ENCODE measurements around the gene ACSF3.

The ACSF3 gene

DNA sequence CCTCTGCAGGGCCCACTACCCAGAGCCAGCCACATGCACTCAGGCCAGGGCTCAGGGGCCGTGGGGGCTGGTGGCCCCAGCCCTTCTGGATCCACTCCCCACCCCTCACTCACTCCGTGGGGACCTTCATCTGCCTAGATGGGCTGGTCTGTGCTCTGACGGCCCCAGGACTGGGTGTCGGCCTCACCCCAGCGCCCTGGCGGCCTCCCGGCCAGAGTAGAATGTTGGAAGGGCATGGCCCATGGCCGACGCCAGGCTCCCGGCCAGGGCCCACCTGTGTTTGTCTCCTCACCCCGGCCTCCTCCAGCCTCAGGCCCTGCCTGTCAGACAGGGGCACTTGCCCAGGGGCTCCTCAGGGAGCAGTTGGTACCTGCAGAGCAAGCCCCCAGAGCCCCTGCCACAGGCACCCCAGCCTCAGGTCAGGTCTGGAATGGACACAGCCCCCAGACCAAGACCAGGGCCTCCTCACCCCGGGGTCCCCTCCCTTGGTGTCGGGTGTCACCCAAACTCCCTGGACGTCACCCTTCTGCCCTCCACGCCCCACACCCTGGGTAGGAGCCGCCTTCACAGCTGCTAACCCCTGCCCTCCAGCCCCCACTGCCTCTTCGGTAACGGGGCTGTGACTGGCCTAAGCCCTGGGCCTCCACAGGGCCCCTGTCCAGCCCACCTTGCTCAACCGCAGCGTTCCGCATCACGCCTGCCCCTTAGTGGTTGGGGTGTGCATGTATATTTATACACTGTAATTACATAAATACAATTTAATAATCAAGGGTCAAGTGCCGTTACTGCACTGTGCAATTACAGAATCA lies 74.9 kb downstream of the ACSF3 start:
- no peak for TF ChIP-seq ELK4 (IDR thresholded peaks at IDR 0.05; ENCODE audit: borderline replicate concordance, low read depth, low read length)
- no peak for TF ChIP-seq REPIN1 (tag by site-specific recombination; IDR thresholded peaks at IDR 0.05; ENCODE audit: low read depth)
- TF ChIP-seq EGR2 (tag by site-specific recombination; IDR thresholded peaks at IDR 0.05; ENCODE audit: low read depth): no peak
- TF ChIP-seq SP7 (tag by site-specific recombination; IDR thresholded peaks at IDR 0.05): 0 out of 2 replicates have a peak, but pooled peaks have one; percentile 13
- TF ChIP-seq, protein P1, sequence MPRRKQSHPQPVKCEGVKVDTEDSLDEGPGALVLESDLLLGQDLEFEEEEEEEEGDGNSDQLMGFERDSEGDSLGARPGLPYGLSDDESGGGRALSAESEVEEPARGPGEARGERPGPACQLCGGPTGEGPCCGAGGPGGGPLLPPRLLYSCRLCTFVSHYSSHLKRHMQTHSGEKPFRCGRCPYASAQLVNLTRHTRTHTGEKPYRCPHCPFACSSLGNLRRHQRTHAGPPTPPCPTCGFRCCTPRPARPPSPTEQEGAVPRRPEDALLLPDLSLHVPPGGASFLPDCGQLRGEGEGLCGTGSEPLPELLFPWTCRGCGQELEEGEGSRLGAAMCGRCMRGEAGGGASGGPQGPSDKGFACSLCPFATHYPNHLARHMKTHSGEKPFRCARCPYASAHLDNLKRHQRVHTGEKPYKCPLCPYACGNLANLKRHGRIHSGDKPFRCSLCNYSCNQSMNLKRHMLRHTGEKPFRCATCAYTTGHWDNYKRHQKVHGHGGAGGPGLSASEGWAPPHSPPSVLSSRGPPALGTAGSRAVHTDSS (tag by site-specific recombination; IDR thresholded peaks at IDR 0.05): no peak
- no peak for TF ChIP-seq SP3 (tag by site-specific recombination; IDR thresholded peaks at IDR 0.05)
- no peak for TF ChIP-seq ZNF843 (tag by site-specific recombination; IDR thresholded peaks at IDR 0.05)
- no peak for TF ChIP-seq GLI4 (tag by site-specific recombination; IDR thresholded peaks at IDR 0.05)
- TF ChIP-seq HIC1 (tag by site-specific recombination; IDR thresholded peaks at IDR 0.05): no peak
- ChIA-PET POLR2A (interaction anchor here (1.7 to 2.2 kb wide), 2 partner anchors 49 to 359 kb away, joined by 5 to 15 read pairs; partner anchors contain the start of gene ZNF778), CTCF (interaction anchor here (0.5 to 1.7 kb wide), 3 partner anchors 13 to 564 kb away, joined by 4 to 6 read pairs (median 5); no protein-coding TSS in a partner anchor)
- no peak overlapping the region for H3K27ac ChIP-seq (ENCODE audit: extremely low read depth, low read depth, low read length)
- no peaks in the 10 kb centered on the region for H3K36me3 ChIP-seq (ENCODE audit: control insufficient read depth in 2 of 2, insufficient read depth in 1 of 2, low read length in 2 of 2)
- no peaks in the 10 kb centered on the region for H3K9me3 ChIP-seq (ENCODE audit: control insufficient read depth, insufficient read depth, low read depth, low read length)
- H3K4me3 ChIP-seq (ENCODE audit: low read depth, low read length): no peak overlapping the region
- peaks cover 3% of the 10 kb centered on the region; the same call in 1 of the 2 replicates for H3K4me1 ChIP-seq (ENCODE audit: control insufficient read depth, insufficient read depth, low read length)

- ChIA-PET CTCF (interaction anchor here (0.6 kb wide), 1 partner anchor 399 kb away, joined by 3 read pairs; no protein-coding TSS in a partner anchor), POLR2A (no interaction called here)
- Histone ChIP-seq H3K9me3 (ENCODE audit: control insufficient read depth, insufficient read depth, low read depth, low read length) (no peaks in the 10 kb centered on the region), H3K4me3 (ENCODE audit: low read depth, low read length) (no peak overlapping the region), H3K4me1 (ENCODE audit: control insufficient read depth, insufficient read depth, low read length) (peaks cover 3% of the 10 kb centered on the region; the same call in 1 of the 2 replicates), H3K36me3 (ENCODE audit: control insufficient read depth in 2 of 2, insufficient read depth in 1 of 2, low read length in 2 of 2) (no peaks in the 10 kb centered on the region), H3K27ac (ENCODE audit: extremely low read depth, low read depth, low read length) (no peak overlapping the region)
- TF ChIP-seq ZNF202 (tag by site-specific recombination; IDR thresholded peaks at IDR 0.05; ENCODE audit: borderline replicate concordance): no peak
- no peak for TF ChIP-seq REST (tag by site-specific recombination; IDR thresholded peaks at IDR 0.05)
- TF ChIP-seq ZNF549 (tag by site-specific recombination; IDR thresholded peaks at IDR 0.05): no peak
- no peak for TF ChIP-seq ZNF155 (tag by site-specific recombination; IDR thresholded peaks at IDR 0.05)
- no peak for TF ChIP-seq TCF7L2 (IDR thresholded peaks at IDR 0.05; ENCODE audit: borderline replicate concordance, low read depth, low read length)
- no peak for TF ChIP-seq ZBTB17 (tag by site-specific recombination; IDR thresholded peaks at IDR 0.05)
- TF ChIP-seq, protein P2, sequence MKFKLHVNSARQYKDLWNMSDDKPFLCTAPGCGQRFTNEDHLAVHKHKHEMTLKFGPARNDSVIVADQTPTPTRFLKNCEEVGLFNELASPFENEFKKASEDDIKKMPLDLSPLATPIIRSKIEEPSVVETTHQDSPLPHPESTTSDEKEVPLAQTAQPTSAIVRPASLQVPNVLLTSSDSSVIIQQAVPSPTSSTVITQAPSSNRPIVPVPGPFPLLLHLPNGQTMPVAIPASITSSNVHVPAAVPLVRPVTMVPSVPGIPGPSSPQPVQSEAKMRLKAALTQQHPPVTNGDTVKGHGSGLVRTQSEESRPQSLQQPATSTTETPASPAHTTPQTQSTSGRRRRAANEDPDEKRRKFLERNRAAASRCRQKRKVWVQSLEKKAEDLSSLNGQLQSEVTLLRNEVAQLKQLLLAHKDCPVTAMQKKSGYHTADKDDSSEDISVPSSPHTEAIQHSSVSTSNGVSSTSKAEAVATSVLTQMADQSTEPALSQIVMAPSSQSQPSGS (tag by site-specific recombination; IDR thresholded peaks at IDR 0.05; ENCODE audit: low read depth): no peak
- TF ChIP-seq ZNF473 (tag by site-specific recombination; IDR thresholded peaks at IDR 0.05): no peak
- TF ChIP-seq EGR2 (tag by site-specific recombination; IDR thresholded peaks at IDR 0.05; ENCODE audit: low read depth): no peak
- TF ChIP-seq, protein P3, sequence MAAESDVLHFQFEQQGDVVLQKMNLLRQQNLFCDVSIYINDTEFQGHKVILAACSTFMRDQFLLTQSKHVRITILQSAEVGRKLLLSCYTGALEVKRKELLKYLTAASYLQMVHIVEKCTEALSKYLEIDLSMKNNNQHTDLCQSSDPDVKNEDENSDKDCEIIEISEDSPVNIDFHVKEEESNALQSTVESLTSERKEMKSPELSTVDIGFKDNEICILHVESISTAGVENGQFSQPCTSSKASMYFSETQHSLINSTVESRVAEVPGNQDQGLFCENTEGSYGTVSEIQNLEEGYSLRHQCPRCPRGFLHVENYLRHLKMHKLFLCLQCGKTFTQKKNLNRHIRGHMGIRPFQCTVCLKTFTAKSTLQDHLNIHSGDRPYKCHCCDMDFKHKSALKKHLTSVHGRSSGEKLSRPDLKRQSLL (tag by site-specific recombination; IDR thresholded peaks at IDR 0.05): no peak
- no peak for TF ChIP-seq ZBTB48 (tag by site-specific recombination; IDR thresholded peaks at IDR 0.05)
- no peak for TF ChIP-seq ZNF211 (tag by site-specific recombination; IDR thresholded peaks at IDR 0.05; ENCODE audit: low read depth)
- no peak for TF ChIP-seq ZIC2 (tag by site-specific recombination; IDR thresholded peaks at IDR 0.05)
- no peak for TF ChIP-seq ZNF239 (tag by site-specific recombination; IDR thresholded peaks at IDR 0.05)
- TF ChIP-seq ZNF571 (tag by site-specific recombination; IDR thresholded peaks at IDR 0.05): no peak
Observed at GRCh38 chr16:89169778-89170177, 76.1 kb downstream of the ACSF3 start.
